MM.1S (cell line): ENCODE data around the gene ADCY2.

ENCODE experiments used
- CTCF ChIP-seq: fragments of 300-600 bp; sonication (generic); IDR thresholded peaks from 2 replicates; pipeline ENCODE4 v1.5.1; 2016; ENCODE audit warnings: antibody characterized with exemption, low read length, mixed read lengths
- EZH2phosphoT487 ChIP-seq: fragments of 300-600 bp; sonication (generic); IDR thresholded peaks from 2 replicates; pipeline ENCODE4 v1.6.1; 2018; ENCODE audit warnings: antibody characterized with exemption, low read length

- TF ChIP-seq CTCF (no peak), EZH2phosphoT487 (no peak)
These were observed 377.2 kb downstream of the ADCY2 start for GRCh38 chr5:7773178-7773577.
